Measurements from ENCODE around the gene MAP4.

GRCh38 chr3:48002787-48003186 lies 13.4 kb downstream of the MAP4 start:
- no peak for TF ChIP-seq CTCF (IDR thresholded peaks at IDR 0.05)
- no peak for TF ChIP-seq EP300 (IDR thresholded peaks at IDR 0.05)

Data from gastroesophageal sphincter (tissue), 3 donors.